Tibial artery (tissue), 4 donors: Measurements from ENCODE around the gene SYNE2.
"Not testable (repeated sequence)": the region's sequence is repeated elsewhere in the genome, so short reads cannot be mapped to it uniquely, and the experiment has no call there.

Source experiments
- DNase-seq, 2 donors: peaks; one replicate each; pipeline ENCODE4 v3.0.0-alpha.2; 2019
- H3K27ac ChIP-seq, 2 donors: fragments of 200-600 bp; sonication (generic) in 1 of 2; 1 replicate in 1 of 2; 2 replicates in 1 of 2; pipeline ENCODE4 v1.5.1; 2018 to 2019; ENCODE audit warnings: mild to moderate bottlenecking in 1 of 2
- H3K27me3 ChIP-seq, 2 donors: fragments of 200-600 bp; sonication (generic) in 1 of 2; one replicate each; pipeline versions ENCODE4 v1.5.1 to v1.6.0; 2016 to 2019
- H3K36me3 ChIP-seq, 3 donors: fragments of 200-600 bp; sonication (generic) in 2 of 3; one replicate each; pipeline ENCODE4 v1.5.1; 2016 to 2019; ENCODE audit warnings: mild to moderate bottlenecking in 2 of 3
- H3K4me1 ChIP-seq, 4 donors: fragments of 200-600 bp; sonication (generic) in 2 of 4; 1 replicate in 3 of 4; 2 replicates in 1 of 4; pipeline ENCODE4 v1.5.1; 2016 to 2019
- H3K4me3 ChIP-seq, 2 donors: fragments of 200-600 bp; sonication (generic) in 1 of 2; 1 replicate in 1 of 2; 2 replicates in 1 of 2; pipeline ENCODE4 v1.5.1; 2018 to 2019; ENCODE audit warnings: mild to moderate bottlenecking in 2 of 2
- H3K9me3 ChIP-seq, 3 donors: fragments of 200-600 bp; sonication (generic) in 1 of 3; one replicate each; pipeline ENCODE4 v1.5.1; 2016 to 2019
- intact Hi-C: fragments of 100-400 bp; cut with DNase I; formaldehyde crosslinking; loops from one replicate; pipeline ENCODE4 v1.15.0; 2023; ENCODE audit warnings: low total_unique reads
- TF ChIP-seq, protein P1 (sequence below), 2 experiments: fragments of 200-600 bp in 1 of 2; fragments of 450-650 bp in 1 of 2; IDR thresholded peaks; one replicate each; pipeline ENCODE4 v1.5.1; 2017 to 2019; ENCODE audit warnings: antibody characterized with exemption in 2 of 2, mild to moderate bottlenecking in 1 of 2, moderate library complexity in 1 of 2

The SYNE2 gene

DNA sequence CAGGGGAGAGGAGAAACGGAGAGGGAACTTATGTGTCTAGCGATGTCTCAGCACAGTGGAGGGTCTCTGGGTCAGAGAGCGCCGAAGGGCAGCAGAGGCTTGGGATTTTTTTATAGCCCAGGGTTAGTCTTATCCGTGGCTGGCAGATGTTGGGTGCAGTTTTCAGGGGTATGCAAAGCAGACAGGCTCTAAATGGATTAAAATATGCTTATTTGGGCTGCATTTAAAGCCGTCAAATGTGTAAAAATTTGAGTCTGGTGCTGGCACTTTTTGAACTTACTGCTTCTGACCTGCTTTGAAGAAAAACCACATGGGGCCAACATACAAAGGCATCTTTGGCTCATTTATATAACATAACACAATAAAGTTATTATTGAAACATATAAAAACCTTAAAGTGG, 262.6 kb downstream of the SYNE2 start:
- H3K4me3 ChIP-seq, result no peak overlapping the region
- intact Hi-C loops, result no loop called here
- H3K36me3 ChIP-seq, result peaks cover 0 to 36% (median 0%) of the 10 kb centered on the region in 3 donors
- peak overlapping the region; percentile 71 to 77 for H3K27ac ChIP-seq
- H3K9me3 ChIP-seq, result no peaks in the 10 kb centered on the region
- TF ChIP-seq, protein P1, sequence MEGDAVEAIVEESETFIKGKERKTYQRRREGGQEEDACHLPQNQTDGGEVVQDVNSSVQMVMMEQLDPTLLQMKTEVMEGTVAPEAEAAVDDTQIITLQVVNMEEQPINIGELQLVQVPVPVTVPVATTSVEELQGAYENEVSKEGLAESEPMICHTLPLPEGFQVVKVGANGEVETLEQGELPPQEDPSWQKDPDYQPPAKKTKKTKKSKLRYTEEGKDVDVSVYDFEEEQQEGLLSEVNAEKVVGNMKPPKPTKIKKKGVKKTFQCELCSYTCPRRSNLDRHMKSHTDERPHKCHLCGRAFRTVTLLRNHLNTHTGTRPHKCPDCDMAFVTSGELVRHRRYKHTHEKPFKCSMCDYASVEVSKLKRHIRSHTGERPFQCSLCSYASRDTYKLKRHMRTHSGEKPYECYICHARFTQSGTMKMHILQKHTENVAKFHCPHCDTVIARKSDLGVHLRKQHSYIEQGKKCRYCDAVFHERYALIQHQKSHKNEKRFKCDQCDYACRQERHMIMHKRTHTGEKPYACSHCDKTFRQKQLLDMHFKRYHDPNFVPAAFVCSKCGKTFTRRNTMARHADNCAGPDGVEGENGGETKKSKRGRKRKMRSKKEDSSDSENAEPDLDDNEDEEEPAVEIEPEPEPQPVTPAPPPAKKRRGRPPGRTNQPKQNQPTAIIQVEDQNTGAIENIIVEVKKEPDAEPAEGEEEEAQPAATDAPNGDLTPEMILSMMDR (IDR thresholded peaks at IDR 0.05), result no peak
- DNase-seq, result no peak
- H3K4me1 ChIP-seq, result peaks cover 0 to 83% (median 29%) of the 10 kb centered on the region in 4 donors
- H3K27me3 ChIP-seq, result no peaks in the 10 kb centered on the region

- Histone ChIP-seq H3K27me3 (no peaks in the 10 kb centered on the region), H3K4me3 (no peak overlapping the region), H3K36me3 (peaks cover 15 to 59% (median 18%) of the 10 kb centered on the region in 3 donors), H3K9me3 (no peaks in the 10 kb centered on the region), H3K4me1 (peaks cover 0 to 64% (median 29%) of the 10 kb centered on the region in 4 donors), H3K27ac (peak overlapping the region; percentile 71 to 77)
- intact Hi-C loops, result no loop called here
- TF ChIP-seq, protein P1 (IDR thresholded peaks at IDR 0.05), result no peak
- peak; percentile 50 to 92 for DNase-seq
Observed at GRCh38 chr14:64117671-64118402, 265.0 kb downstream of the SYNE2 start.

DNA sequence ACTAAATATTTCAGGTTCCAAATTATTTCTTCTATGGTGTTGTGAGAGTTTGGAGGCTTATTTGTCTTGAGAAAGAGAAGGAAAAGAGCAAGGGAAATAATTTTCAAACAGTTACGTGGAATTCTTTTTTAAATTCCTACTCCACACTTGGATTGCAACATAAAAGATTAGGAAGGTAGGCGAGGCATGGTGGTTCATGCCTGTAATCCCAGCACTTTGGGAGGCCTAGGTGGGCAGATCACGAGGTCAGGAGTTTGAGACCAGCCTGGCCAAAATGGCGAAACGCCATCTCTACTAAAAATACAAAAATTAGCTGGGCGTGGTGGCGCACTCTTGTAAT, 265.6 kb downstream of the SYNE2 start:
- Histone ChIP-seq H3K36me3 (peaks cover 20 to 59% (median 24%) of the 10 kb centered on the region in 3 donors), H3K4me1 (peaks cover 0 to 59% (median 23%) of the 10 kb centered on the region in 4 donors), H3K27ac (peak overlapping the region; percentile 71 to 77)
- H3K27me3 ChIP-seq, H3K9me3 ChIP-seq, DNase-seq, H3K4me3 ChIP-seq, intact Hi-C loops: not testable (repeated sequence)

GRCh38 chr14:64118892-64119291, 266.1 kb downstream of the SYNE2 start:
- no peak overlapping the region for H3K4me3 ChIP-seq
- H3K9me3 ChIP-seq, result no peaks in the 10 kb centered on the region
- H3K27ac ChIP-seq, result peak overlapping the region; percentile 71 to 77
- no peaks in the 10 kb centered on the region for H3K27me3 ChIP-seq
- TF ChIP-seq, protein P1 (IDR thresholded peaks at IDR 0.05), result no peak
- DNase-seq, result no peak
- peaks cover 0 to 54% (median 20%) of the 10 kb centered on the region in 4 donors for H3K4me1 ChIP-seq
- peaks cover 23 to 61% (median 29%) of the 10 kb centered on the region in 3 donors for H3K36me3 ChIP-seq
- intact Hi-C loops, result no loop called here

DNA sequence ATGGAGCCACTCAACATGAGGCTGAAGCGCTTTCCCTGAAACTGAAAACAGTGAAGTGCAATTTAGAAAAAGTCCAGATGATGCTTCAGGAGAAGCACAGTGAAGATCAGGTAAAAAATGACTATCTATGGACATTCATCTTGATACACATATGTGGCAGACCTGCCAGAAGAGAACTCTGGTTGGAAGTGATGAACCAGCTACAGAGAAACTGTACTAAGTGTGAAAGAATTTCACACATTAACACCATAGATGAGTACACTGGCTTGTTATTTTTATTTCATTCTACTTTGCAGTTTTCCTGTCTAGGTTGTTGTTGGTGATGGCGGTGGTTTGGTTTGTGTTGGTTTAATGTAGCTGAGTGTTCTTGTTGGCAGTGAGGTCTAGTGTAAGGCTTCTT, 266.7 kb downstream of the SYNE2 start:
- intact Hi-C loops, result no loop called here
- Histone ChIP-seq H3K27me3 (no peaks in the 10 kb centered on the region), H3K4me1 (peaks cover 0 to 47% (median 18%) of the 10 kb centered on the region in 4 donors), H3K9me3 (no peaks in the 10 kb centered on the region), H3K4me3 (no peak overlapping the region), H3K36me3 (peaks cover 29 to 61% (median 30%) of the 10 kb centered on the region in 3 donors), H3K27ac (peak overlapping the region; percentile 71 to 77)
- TF ChIP-seq, protein P1 (IDR thresholded peaks at IDR 0.05), result no peak
- DNase-seq, result no peak

DNA sequence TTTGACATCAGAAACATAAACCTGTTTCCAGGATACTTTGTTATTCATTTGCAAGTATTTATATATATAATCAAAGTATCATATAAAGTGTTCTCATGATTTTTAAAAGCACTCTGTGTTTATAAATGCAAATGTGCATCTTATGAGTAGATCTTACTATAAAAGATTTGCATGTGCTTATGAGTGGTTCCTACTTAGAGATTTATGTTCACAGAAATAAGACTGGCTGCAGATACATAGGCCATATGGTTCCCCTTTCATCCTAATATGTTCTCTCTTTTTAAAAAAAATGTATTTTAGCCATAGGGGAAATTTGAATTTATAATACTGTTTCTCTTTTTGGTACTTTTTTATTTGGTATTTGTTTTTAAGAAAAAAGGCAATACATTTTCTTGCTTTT, 267.2 kb downstream of the SYNE2 start:
- TF ChIP-seq, protein P1 (IDR thresholded peaks at IDR 0.05), result no peak
- H3K4me1 ChIP-seq, result peaks cover 0 to 43% (median 14%) of the 10 kb centered on the region in 4 donors
- H3K9me3 ChIP-seq, result no peaks in the 10 kb centered on the region
- no peak for DNase-seq
- intact Hi-C loops, result no loop called here
- no peak overlapping the region for H3K4me3 ChIP-seq
- peaks cover 31 to 61% (median 35%) of the 10 kb centered on the region in 3 donors for H3K36me3 ChIP-seq
- H3K27ac ChIP-seq, result peak overlapping the region in 1 of 2 donors; percentile 71
- H3K27me3 ChIP-seq, result no peaks in the 10 kb centered on the region
